CD4-positive, alpha-beta T cell (primary cell): ENCODE data around the gene CALML3. TPM values are rescaled to one million over a fixed set of nuclear protein-coding genes. Genes with fewer than 3 reads are reported as not detected.

Source experiments
- ATAC-seq: fragments of 200-7000 bp; cut with Tn5 transposase; one replicate; pipeline ENCODE4 v1.10.0; 2022; ENCODE audit warnings: mild to moderate bottlenecking; ENCODE audit not compliant: poor library complexity
- CTCF ChIA-PET: fragments of 350-600 bp; sonication (Branson Sonifier 250); formaldehyde crosslinking; loops from one replicate; lab custom pipeline; 2021; ENCODE audit warnings: antibody characterized with exemption, inconsistent platforms; lab: Charles Lee
- POLR2A ChIA-PET: fragments of 350-600 bp; sonication (Branson Sonifier 250); formaldehyde crosslinking; loops from one replicate; lab custom pipeline; 2021; ENCODE audit warnings: antibody characterized with exemption, inconsistent platforms; lab: Charles Lee
- DNase-seq, 14 experiments: peaks; one replicate each; pipeline ENCODE4 v3.0.0-alpha.2; 2013 to 2020; ENCODE audit warnings: mixed read lengths in 2 of 14
- H3K27ac ChIP-seq, 2 donors: one replicate each; pipeline versions ENCODE4 v1.5.1 to v1.7.0; 2013; ENCODE audit warnings: low read length in 2 of 2, low read depth in 1 of 2, mild to moderate bottlenecking in 1 of 2
- H3K27me3 ChIP-seq, 2 experiments: 1 replicate in 1 of 2; 2 replicates in 1 of 2; pipeline versions ENCODE4 v1.6.1 to v1.7.0; 2013; ENCODE audit warnings: low read length in 2 of 2, control low read depth in 1 of 2, mild to moderate bottlenecking in 1 of 2, moderate library complexity in 1 of 2; ENCODE audit not compliant: insufficient read depth in 2 of 2, control insufficient read depth in 1 of 2
- H3K36me3 ChIP-seq: one replicate; pipeline ENCODE4 v1.6.1; 2013; ENCODE audit warnings: low read length, control low read depth; ENCODE audit not compliant: insufficient read depth
- H3K4me1 ChIP-seq: one replicate; pipeline ENCODE4 v1.6.1; 2013; ENCODE audit warnings: low read length, control low read depth; ENCODE audit not compliant: insufficient read depth
- H3K4me3 ChIP-seq: one replicate; pipeline ENCODE4 v1.5.1; 2013; ENCODE audit warnings: mild to moderate bottlenecking, low read length, moderate library complexity
- H3K9me3 ChIP-seq, 2 experiments: 1 replicate in 1 of 2; 2 replicates in 1 of 2; pipeline versions ENCODE4 v1.6.1 to v1.7.0; 2013; ENCODE audit warnings: low read length in 2 of 2, mild to moderate bottlenecking in 2 of 2, control low read depth in 1 of 2, moderate library complexity in 1 of 2; ENCODE audit not compliant: control insufficient read depth in 1 of 2, insufficient read depth in 1 of 2
- H3K27ac Mint-ChIP-seq: one replicate; pipeline ENCODE4 v1.8.0; 2020; ENCODE audit warnings: mixed read lengths
- H3K27me3 Mint-ChIP-seq: one replicate; pipeline ENCODE4 v1.8.0; 2021; ENCODE audit warnings: mixed read lengths
- H3K36me3 Mint-ChIP-seq: one replicate; pipeline ENCODE4 v1.8.0; 2021; ENCODE audit warnings: low read depth, mixed read lengths
- H3K4me1 Mint-ChIP-seq: one replicate; pipeline ENCODE4 v1.8.0; 2021; ENCODE audit warnings: low read depth, mixed read lengths
- H3K4me3 Mint-ChIP-seq: one replicate; pipeline ENCODE4 v1.8.0; 2020; ENCODE audit warnings: mild to moderate bottlenecking, mixed read lengths
- H3K9me3 Mint-ChIP-seq: one replicate; pipeline ENCODE4 v1.8.0; 2020; ENCODE audit warnings: mixed read lengths
- intact Hi-C, 2 experiments: fragments of 100-400 bp; cut with DNase I in 1 of 2; cut with micrococcal nuclease in 1 of 2; formaldehyde crosslinking; loops; one replicate each; pipeline versions ENCODE4 v1.15.1 to v1.9.0; 2023 to 2025; cut with DNase I, micrococcal nuclease
- total RNA-seq, 174 experiments: library from RNA in 2 of 174; stranded (reverse) in 2 of 174; gene quantifications; one replicate each; pipeline ENCODE4 v1.2.3 and lab custom pipeline; 2021 to 2026
- TF ChIP-seq, protein P1 (sequence below): fragments of 200-600 bp; IDR thresholded peaks from one replicate; pipeline ENCODE4 v1.8.0; 2022; ENCODE audit warnings: antibody characterized with exemption, mild to moderate bottlenecking

CALML3 gene
- total RNA-seq, 2 experiments from 2014 or later: not detected

DNA sequence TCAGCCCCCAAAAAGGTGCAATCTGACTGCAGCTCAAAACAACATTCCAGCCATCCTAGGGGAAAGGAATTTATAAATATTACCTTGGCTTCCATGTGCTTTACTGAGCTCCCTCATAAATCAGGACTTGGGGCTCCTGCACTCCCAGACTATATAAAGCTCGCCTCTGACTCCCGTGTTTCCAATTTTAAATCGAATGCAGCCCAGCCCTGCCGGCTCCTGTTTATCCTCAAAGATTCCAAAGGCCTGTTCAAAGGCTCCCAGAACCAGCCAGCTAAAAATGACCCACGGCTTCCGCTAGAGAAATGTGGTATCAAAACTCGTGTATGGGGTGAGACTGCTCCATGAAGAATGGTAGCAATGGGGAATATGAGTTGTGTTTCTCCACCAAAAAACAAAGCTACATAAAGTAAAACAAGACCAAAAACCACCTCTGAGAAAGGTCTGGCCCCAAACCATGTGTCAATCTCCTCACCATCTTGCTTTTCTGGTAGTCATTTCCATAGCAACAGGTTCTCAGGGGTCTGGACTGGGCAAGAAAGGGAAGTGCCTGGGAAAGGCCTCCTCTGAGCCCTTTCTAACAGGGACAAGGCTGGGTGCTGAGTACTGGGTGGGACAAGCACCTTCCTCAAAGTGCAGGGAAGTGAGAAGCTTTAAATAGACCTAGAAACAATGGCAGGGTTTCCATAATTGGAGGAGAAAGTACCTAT lies 5.1 kb downstream of the CALML3 start:
- no peaks in the 10 kb centered on the region for H3K9me3 Mint-ChIP-seq
- H3K4me1 Mint-ChIP-seq: no peaks in the 10 kb centered on the region
- TF ChIP-seq, protein P1, sequence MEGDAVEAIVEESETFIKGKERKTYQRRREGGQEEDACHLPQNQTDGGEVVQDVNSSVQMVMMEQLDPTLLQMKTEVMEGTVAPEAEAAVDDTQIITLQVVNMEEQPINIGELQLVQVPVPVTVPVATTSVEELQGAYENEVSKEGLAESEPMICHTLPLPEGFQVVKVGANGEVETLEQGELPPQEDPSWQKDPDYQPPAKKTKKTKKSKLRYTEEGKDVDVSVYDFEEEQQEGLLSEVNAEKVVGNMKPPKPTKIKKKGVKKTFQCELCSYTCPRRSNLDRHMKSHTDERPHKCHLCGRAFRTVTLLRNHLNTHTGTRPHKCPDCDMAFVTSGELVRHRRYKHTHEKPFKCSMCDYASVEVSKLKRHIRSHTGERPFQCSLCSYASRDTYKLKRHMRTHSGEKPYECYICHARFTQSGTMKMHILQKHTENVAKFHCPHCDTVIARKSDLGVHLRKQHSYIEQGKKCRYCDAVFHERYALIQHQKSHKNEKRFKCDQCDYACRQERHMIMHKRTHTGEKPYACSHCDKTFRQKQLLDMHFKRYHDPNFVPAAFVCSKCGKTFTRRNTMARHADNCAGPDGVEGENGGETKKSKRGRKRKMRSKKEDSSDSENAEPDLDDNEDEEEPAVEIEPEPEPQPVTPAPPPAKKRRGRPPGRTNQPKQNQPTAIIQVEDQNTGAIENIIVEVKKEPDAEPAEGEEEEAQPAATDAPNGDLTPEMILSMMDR: no peak
- ATAC-seq (no peak), DNase-seq (peak in 1 of 14 experiments; percentile 4)
- Histone ChIP-seq H3K4me3 (no peak overlapping the region), H3K9me3 (no peaks in the 10 kb centered on the region), H3K36me3 (no peaks in the 10 kb centered on the region), H3K4me1 (no peaks in the 10 kb centered on the region), H3K27ac (no peak overlapping the region), H3K27me3 (no peaks in the 10 kb centered on the region)
- CTCF ChIA-PET: interaction anchor here (1.2 kb wide), 1 partner anchor 13 kb away, joined by 3 read pairs; no protein-coding TSS in a partner anchor
- intact Hi-C loops: loop anchor here in 1 of 2 experiments (5.0 kb wide), 1 partner anchor 57 kb away; no protein-coding TSS in a partner anchor
- H3K27me3 Mint-ChIP-seq: no peaks in the 10 kb centered on the region
- no peak overlapping the region for H3K4me3 Mint-ChIP-seq
- POLR2A ChIA-PET: no interaction called here
- no peak overlapping the region for H3K27ac Mint-ChIP-seq
- no peaks in the 10 kb centered on the region for H3K36me3 Mint-ChIP-seq

- ChIA-PET POLR2A (no interaction called here), CTCF (interaction anchor here (1.2 kb wide), 1 partner anchor 13 kb away, joined by 3 read pairs; no protein-coding TSS in a partner anchor)
- intact Hi-C loops: no loop called here
- H3K4me1 Mint-ChIP-seq: no peaks in the 10 kb centered on the region
- TF ChIP-seq, protein P1: no peak
- Histone ChIP-seq H3K36me3 (no peaks in the 10 kb centered on the region), H3K4me1 (no peaks in the 10 kb centered on the region), H3K27ac (no peak overlapping the region), H3K27me3 (no peaks in the 10 kb centered on the region), H3K9me3 (no peaks in the 10 kb centered on the region), H3K4me3 (no peak overlapping the region)
- H3K27me3 Mint-ChIP-seq: no peaks in the 10 kb centered on the region
- no peaks in the 10 kb centered on the region for H3K36me3 Mint-ChIP-seq
- H3K4me3 Mint-ChIP-seq: no peak overlapping the region
- ATAC-seq: no peak
- peak in 1 of 14 experiments; percentile 16 for DNase-seq
- H3K9me3 Mint-ChIP-seq: no peaks in the 10 kb centered on the region
- no peak overlapping the region for H3K27ac Mint-ChIP-seq
Measured at GRCh38 chr10:5530412-5530806, 5.6 kb downstream of the CALML3 start.

DNA sequence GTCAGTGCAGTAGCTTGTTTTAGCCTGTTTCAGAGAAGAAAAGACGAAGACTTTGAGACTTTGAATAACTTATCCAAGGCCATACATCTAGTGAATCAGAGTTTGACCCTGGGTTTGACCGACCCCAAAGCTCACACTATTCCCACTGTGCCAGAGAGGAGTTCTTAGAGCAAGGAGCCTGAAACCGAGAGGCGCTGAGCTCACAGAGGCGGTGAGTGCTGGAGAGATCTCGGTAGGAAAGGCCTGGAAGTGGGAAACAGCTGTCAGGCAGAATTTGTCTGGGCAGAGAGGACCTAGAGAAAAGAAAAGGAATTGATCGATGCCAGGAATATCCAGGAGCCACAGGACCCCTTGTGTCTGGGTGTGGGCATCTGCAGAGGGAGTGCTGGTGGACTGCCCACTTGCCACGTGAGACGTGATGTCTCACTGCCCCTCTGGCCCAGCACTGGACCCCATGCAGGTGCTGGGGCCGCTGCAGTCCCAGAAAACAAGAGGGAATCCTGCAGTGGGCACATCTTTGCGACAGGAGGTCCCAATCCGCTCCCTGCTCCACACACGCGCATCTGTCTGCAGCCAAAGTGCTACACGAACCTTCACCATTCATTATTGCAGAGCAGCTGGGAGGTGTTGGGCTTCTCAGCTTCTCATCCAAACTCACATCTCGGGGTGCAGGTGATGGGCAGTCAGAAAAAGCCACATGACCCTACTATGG lies 6.2 kb downstream of the CALML3 start:
- Mint-ChIP-seq H3K4me1 (no peaks in the 10 kb centered on the region), H3K4me3 (no peak overlapping the region), H3K36me3 (no peaks in the 10 kb centered on the region), H3K9me3 (no peaks in the 10 kb centered on the region), H3K27ac (no peak overlapping the region), H3K27me3 (no peaks in the 10 kb centered on the region)
- POLR2A ChIA-PET: no interaction called here
- ATAC-seq: no peak
- H3K36me3 ChIP-seq: no peaks in the 10 kb centered on the region
- CTCF ChIA-PET: interaction anchor here (1.2 kb wide), 1 partner anchor 12 kb away, joined by 3 read pairs; no protein-coding TSS in a partner anchor
- H3K27ac ChIP-seq: no peak overlapping the region
- DNase-seq: no peak
- intact Hi-C loops: no loop called here
- no peaks in the 10 kb centered on the region for H3K9me3 ChIP-seq
- H3K4me3 ChIP-seq: no peak overlapping the region
- TF ChIP-seq, protein P1: no peak
- H3K27me3 ChIP-seq: no peaks in the 10 kb centered on the region
- no peaks in the 10 kb centered on the region for H3K4me1 ChIP-seq
